ENCODE data around the gene PRRT1. TPM values are rescaled to one million over a fixed set of nuclear protein-coding genes. Genes with fewer than 3 reads are reported as not detected.
A peak's percentile ranks its signal among the peaks of the same experiment; 100 is the strongest.
"Not testable (repeated sequence)": the region's sequence is repeated elsewhere in the genome, so short reads cannot be mapped to it uniquely, and the experiment has no call there.

The PRRT1 gene
- total and polyA plus RNA-seq, 4 donors, result 0.08 to 0.24 (median 0.19) TPM; not detected in 1

GRCh38 chr6:32189069-32189741, 37.5 kb upstream of the PRRT1 start:
- DNase-seq (ENCODE audit: low spot score), result no peak
- TF ChIP-seq HNF4G (IDR thresholded peaks at IDR 0.05), result no peak
- TF ChIP-seq JUND (IDR thresholded peaks at IDR 0.05), result no peak
- TF ChIP-seq FOXA1 (IDR thresholded peaks at IDR 0.05), result no peak
- no peak for TF ChIP-seq RXRA (IDR thresholded peaks at IDR 0.05)
- no peaks in the 10 kb centered on the region for H3K27me3 ChIP-seq (ENCODE audit: control insufficient read depth in 4 of 4, insufficient read depth in 4 of 4, low read length in 3 of 4)

DNA sequence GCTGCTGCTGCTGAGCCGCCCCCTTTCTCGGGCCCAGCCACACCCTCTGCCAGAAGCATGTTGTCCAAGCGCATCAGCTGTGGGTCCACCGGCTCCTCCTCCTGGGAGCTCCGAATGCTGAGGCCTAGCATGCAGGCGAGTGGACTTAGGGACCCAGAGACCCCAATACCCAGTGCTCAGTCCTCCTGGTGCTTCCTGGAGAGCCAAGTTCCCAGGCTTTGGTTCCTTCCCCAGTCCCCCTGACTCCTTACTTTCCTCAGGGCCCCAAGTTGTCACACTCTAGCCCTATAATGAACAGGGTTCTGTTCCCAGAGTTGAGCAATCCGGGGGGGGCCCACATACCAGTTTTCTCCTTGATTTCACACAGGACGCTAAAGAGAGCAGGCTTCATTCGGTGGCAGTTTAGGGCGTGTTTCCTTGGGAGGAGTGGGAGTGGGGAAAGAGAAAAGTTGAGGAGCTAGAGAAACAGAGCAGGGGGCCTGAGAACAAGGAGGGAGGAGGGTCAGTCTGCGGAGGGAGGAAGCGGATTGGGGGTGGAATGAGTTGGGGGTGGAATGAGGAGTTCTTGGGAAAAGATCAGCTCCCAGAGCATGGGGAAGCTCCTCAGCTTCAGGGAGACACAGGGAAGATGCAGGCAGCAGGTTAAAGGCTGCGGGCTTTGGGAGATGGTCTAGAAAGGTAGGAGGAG, 36.8 kb upstream of the PRRT1 start:
- 58% methylated on average over 13 of the region's 13 CpGs for WGBS
- no peaks in the 10 kb centered on the region for H3K9me3 ChIP-seq (ENCODE audit: control insufficient read depth in 4 of 4, low read length in 3 of 4)
- TF ChIP-seq, protein P1, sequence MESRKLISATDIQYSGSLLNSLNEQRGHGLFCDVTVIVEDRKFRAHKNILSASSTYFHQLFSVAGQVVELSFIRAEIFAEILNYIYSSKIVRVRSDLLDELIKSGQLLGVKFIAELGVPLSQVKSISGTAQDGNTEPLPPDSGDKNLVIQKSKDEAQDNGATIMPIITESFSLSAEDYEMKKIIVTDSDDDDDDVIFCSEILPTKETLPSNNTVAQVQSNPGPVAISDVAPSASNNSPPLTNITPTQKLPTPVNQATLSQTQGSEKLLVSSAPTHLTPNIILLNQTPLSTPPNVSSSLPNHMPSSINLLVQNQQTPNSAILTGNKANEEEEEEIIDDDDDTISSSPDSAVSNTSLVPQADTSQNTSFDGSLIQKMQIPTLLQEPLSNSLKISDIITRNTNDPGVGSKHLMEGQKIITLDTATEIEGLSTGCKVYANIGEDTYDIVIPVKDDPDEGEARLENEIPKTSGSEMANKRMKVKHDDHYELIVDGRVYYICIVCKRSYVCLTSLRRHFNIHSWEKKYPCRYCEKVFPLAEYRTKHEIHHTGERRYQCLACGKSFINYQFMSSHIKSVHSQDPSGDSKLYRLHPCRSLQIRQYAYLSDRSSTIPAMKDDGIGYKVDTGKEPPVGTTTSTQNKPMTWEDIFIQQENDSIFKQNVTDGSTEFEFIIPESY (IDR thresholded peaks at IDR 0.05), result no peak
- TF ChIP-seq YY1 (IDR thresholded peaks at IDR 0.05) (no peak), JUND (IDR thresholded peaks at IDR 0.05) (no peak), FOXA1 (IDR thresholded peaks at IDR 0.05) (no peak), GABPA (IDR thresholded peaks at IDR 0.05 in 1 of 2, conservative IDR thresholded peaks at IDR 0.05 in 1 of 2) (no peak), REST (IDR thresholded peaks at IDR 0.05) (no peak), HNF4G (IDR thresholded peaks at IDR 0.05) (no peak), HNF4A (conservative IDR thresholded peaks at IDR 0.05) (no peak), RAD21 (IDR thresholded peaks at IDR 0.05) (no peak)
- TF ChIP-seq, protein P2, sequence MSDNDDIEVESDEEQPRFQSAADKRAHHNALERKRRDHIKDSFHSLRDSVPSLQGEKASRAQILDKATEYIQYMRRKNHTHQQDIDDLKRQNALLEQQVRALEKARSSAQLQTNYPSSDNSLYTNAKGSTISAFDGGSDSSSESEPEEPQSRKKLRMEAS (IDR thresholded peaks at IDR 0.05), result no peak
- H3K36me3 ChIP-seq (ENCODE audit: control insufficient read depth in 4 of 4, insufficient read depth in 3 of 4, low read depth in 1 of 4, low read length in 3 of 4), result peaks cover 0 to 18% (median 8%) of the 10 kb centered on the region in 4 donors
- H3K27ac ChIP-seq (ENCODE audit: low read depth in 1 of 2, low read length in 2 of 2), result peak overlapping the region; percentile 75 to 97
- H3K27me3 ChIP-seq (ENCODE audit: control insufficient read depth in 4 of 4, insufficient read depth in 4 of 4, low read length in 3 of 4), result no peaks in the 10 kb centered on the region
- no peak for DNase-seq (ENCODE audit: low spot score)
- peak overlapping the region; percentile 63 to 72 (median 72) for H3K4me3 ChIP-seq (ENCODE audit: low read depth in 1 of 3, low read length in 3 of 3)
- peaks cover 7 to 27% (median 16%) of the 10 kb centered on the region in 4 donors for H3K4me1 ChIP-seq (ENCODE audit: control insufficient read depth in 4 of 4, insufficient read depth in 4 of 4, low read length in 3 of 4)
- peak overlapping the region; percentile 88 for H3K9ac ChIP-seq (ENCODE audit: low read depth in 1 of 2, low read length in 2 of 2)

More at GRCh38 chr6:32189069-32189741, 37.5 kb upstream of the PRRT1 start:
- H3K4me1 ChIP-seq (ENCODE audit: control insufficient read depth in 4 of 4, insufficient read depth in 4 of 4, low read length in 3 of 4), result peaks cover 7 to 27% (median 16%) of the 10 kb centered on the region in 4 donors
- H3K9ac ChIP-seq (ENCODE audit: low read depth in 1 of 2, low read length in 2 of 2), result peak overlapping the region; percentile 88
- peak overlapping the region; percentile 75 to 97 for H3K27ac ChIP-seq (ENCODE audit: low read depth in 1 of 2, low read length in 2 of 2)
- H3K9me3 ChIP-seq (ENCODE audit: control insufficient read depth in 4 of 4, low read length in 3 of 4), result no peaks in the 10 kb centered on the region
- H3K36me3 ChIP-seq (ENCODE audit: control insufficient read depth in 4 of 4, insufficient read depth in 3 of 4, low read depth in 1 of 4, low read length in 3 of 4), result peaks cover 0 to 14% (median 8%) of the 10 kb centered on the region in 4 donors
- whole genome bisulfite sequencing, result 10% methylated on average over 10 of the region's 10 CpGs
- H3K4me3 ChIP-seq (ENCODE audit: low read depth in 1 of 3, low read length in 3 of 3), result peak overlapping the region; percentile 63 to 72 (median 72)

- not testable (repeated sequence) for H3K4me3 ChIP-seq (ENCODE audit: low read depth in 1 of 3, low read length in 3 of 3); H3K9me3 ChIP-seq (ENCODE audit: control insufficient read depth in 4 of 4, low read length in 3 of 4); H3K27me3 ChIP-seq (ENCODE audit: control insufficient read depth in 4 of 4, insufficient read depth in 4 of 4, low read length in 3 of 4); H3K9ac ChIP-seq (ENCODE audit: low read depth in 1 of 2, low read length in 2 of 2); H3K27ac ChIP-seq (ENCODE audit: low read depth in 1 of 2, low read length in 2 of 2); DNase-seq (ENCODE audit: low spot score)
- H3K36me3 ChIP-seq (ENCODE audit: control insufficient read depth in 4 of 4, insufficient read depth in 3 of 4, low read depth in 1 of 4, low read length in 3 of 4), result peaks cover 0 to 23% (median 12%) of the 10 kb centered on the region in 4 donors
- H3K4me1 ChIP-seq (ENCODE audit: control insufficient read depth in 4 of 4, insufficient read depth in 4 of 4, low read length in 3 of 4), result peaks cover 7 to 27% (median 16%) of the 10 kb centered on the region in 4 donors
- WGBS, result 87% methylated on average over 18 of the region's 18 CpGs
These were observed 36.1 kb upstream of the PRRT1 start for GRCh38 chr6:32187725-32188380.

All from liver (tissue), 9 donors.